ENCODE measurements around the gene VSIR. TPM values are rescaled to one million over a fixed set of nuclear protein-coding genes. Genes with fewer than 3 reads are reported as not detected.
A peak's percentile ranks its signal among the peaks of the same experiment; 100 is the strongest.

VSIR gene
- total and polyA plus RNA-seq, 2 donors = 25.2 to 51.8 TPM

DNA sequence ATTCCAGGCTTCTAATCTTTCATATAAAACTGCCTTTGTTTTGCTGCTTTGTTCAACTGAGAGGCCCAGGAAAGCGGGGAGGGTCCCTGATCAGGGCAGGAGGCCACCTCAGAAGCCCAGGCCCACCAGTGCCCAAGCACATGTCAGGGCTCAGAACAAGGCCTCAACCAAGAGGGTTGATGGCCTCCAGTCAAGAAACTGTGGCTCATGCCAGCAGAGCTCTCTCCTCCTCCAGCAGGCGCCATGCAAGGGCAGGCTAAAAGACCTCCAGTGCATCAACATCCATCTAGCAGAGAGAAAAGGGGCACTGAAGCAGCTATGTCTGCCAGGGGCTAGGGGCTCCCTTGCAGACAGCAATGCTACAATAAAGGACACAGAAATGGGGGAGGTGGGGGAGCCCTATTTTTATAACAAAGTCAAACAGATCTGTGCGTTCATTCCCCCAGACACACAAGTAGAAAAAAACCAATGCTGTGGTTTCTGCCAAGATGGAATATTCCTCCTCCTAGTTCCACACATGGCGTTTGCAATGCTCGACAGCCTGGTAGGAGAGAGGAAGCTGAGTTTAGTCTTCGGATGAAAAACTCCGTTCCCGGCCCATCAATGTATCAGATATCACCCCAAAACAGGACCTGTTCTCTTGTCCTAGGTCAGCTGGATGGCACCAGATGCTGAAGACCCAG lies 43.8 kb upstream of the VSIR start:
- H3K36me3 ChIP-seq (ENCODE audit: control insufficient read depth in 2 of 2, insufficient read depth in 2 of 2, low read length in 1 of 2) = peaks cover 85 to 86% of the 10 kb centered on the region in 2 donors
- no peaks in the 10 kb centered on the region for H3K9me3 ChIP-seq (ENCODE audit: control insufficient read depth in 2 of 2, insufficient read depth in 1 of 2, low read length in 1 of 2)
- H3K27me3 ChIP-seq (ENCODE audit: control insufficient read depth in 2 of 2, insufficient read depth in 1 of 2, low read length in 1 of 2) = no peaks in the 10 kb centered on the region
- H3K4me3 ChIP-seq (ENCODE audit: low read length in 2 of 2) = no peak overlapping the region
- no peak overlapping the region for H3K27ac ChIP-seq (ENCODE audit: low read depth in 1 of 2, low read length in 1 of 2)
- no peak for DNase-seq (ENCODE audit: low read depth in 6 of 9, low spot score in 9 of 9)
- H3K4me1 ChIP-seq (ENCODE audit: control insufficient read depth in 2 of 2, insufficient read depth in 2 of 2, low read length in 2 of 2) = peaks cover 0 to 8% of the 10 kb centered on the region in 2 donors
- WGBS = 98% methylated on average over 8 of the region's 8 CpGs

DNA sequence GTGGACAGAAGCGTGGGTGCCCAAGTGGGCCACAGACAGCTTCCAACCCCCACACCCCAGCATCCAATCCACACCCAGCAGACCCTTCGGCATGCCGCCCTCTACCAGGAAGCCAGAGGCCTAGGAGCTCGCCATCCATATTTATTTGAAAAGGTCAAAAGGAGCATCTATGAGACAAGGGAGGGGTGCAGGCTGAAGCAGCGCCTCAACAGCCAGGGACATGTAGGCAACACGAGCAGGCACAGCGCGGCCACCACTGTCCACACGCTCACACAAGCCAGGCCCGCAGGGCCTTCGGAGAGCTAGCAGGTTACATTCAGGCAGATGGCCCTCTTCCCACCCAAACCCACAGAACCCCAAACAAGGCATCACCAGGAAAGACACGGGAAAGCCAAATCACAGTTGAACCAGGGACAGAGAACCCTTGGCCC lies 43.1 kb upstream of the VSIR start:
- no peak for DNase-seq (ENCODE audit: low read depth in 6 of 9, low spot score in 9 of 9)
- H3K9me3 ChIP-seq (ENCODE audit: control insufficient read depth in 2 of 2, insufficient read depth in 1 of 2, low read length in 1 of 2) = no peaks in the 10 kb centered on the region
- H3K27ac ChIP-seq (ENCODE audit: low read depth in 1 of 2, low read length in 1 of 2) = no peak overlapping the region
- peaks cover 78 to 80% of the 10 kb centered on the region in 2 donors for H3K36me3 ChIP-seq (ENCODE audit: control insufficient read depth in 2 of 2, insufficient read depth in 2 of 2, low read length in 1 of 2)
- H3K4me1 ChIP-seq (ENCODE audit: control insufficient read depth in 2 of 2, insufficient read depth in 2 of 2, low read length in 2 of 2) = peaks cover 0 to 12% of the 10 kb centered on the region in 2 donors
- no peak overlapping the region for H3K4me3 ChIP-seq (ENCODE audit: low read length in 2 of 2)
- 94% methylated on average over 12 of the region's 12 CpGs for WGBS
- no peaks in the 10 kb centered on the region for H3K27me3 ChIP-seq (ENCODE audit: control insufficient read depth in 2 of 2, insufficient read depth in 1 of 2, low read length in 1 of 2)

DNA sequence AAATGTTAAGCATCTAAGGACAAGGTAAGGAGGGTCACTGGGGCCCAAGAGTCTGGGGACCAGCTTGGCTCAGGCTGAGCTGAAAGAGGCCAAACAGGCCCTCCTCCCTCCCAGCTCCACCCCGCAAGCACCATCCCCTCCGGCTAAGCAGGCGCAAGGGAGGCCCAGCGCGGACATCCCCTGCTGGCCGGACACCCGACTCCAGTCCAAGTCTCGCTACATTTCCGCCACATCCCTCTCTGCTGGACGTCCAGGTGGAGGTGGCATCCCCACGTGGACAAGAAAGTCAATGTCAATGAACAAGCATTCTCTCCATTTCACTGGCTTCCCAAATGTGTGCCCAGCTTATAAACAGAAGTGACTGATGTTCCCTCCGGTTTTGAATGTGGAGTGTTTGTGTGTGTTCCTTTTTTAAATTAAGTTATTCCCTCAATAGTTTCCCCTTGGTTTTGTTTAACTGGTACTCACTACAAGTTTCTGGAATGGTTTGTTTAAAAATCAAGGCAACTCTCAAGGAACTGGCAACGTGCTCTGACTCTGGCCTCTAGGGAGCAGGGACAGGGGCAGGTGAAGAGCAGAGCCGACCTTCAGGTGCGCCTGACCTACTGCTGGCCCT lies 42.3 kb upstream of the VSIR start:
- Histone ChIP-seq H3K36me3 (ENCODE audit: control insufficient read depth in 2 of 2, insufficient read depth in 2 of 2, low read length in 1 of 2) (peaks cover 72 to 74% of the 10 kb centered on the region in 2 donors), H3K27me3 (ENCODE audit: control insufficient read depth in 2 of 2, insufficient read depth in 1 of 2, low read length in 1 of 2) (no peaks in the 10 kb centered on the region), H3K4me3 (ENCODE audit: low read length in 2 of 2) (no peak overlapping the region), H3K4me1 (ENCODE audit: control insufficient read depth in 2 of 2, insufficient read depth in 2 of 2, low read length in 2 of 2) (peaks cover 0 to 12% of the 10 kb centered on the region in 2 donors), H3K9me3 (ENCODE audit: control insufficient read depth in 2 of 2, insufficient read depth in 1 of 2, low read length in 1 of 2) (no peaks in the 10 kb centered on the region), H3K27ac (ENCODE audit: low read depth in 1 of 2, low read length in 1 of 2) (no peak overlapping the region)
- no peak for DNase-seq (ENCODE audit: low read depth in 6 of 9, low spot score in 9 of 9)
- WGBS = 97% methylated on average over 15 of the region's 15 CpGs

DNA sequence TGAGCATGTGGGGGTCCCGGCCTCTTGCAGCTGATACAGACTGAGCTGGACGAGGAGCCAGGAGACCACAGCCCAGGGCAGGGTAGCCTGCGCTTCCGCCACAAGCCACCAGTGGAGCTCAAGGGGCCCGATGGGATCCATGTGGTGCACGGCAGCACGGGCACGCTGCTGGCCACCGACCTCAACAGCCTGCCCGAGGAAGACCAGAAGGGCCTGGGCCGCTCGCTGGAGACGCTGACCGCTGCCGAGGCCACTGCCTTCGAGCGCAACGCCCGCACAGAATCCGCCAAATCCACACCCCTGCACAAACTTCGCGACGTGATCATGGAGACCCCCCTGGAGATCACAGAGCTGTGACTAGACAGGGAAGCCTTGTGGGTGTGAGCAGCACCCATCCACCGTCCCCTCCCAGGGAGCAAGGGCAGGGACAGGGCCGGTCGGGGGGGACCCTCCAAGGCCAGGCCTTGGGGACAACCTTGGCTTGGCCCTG lies 41.6 kb upstream of the VSIR start:
- no peak for DNase-seq (ENCODE audit: low read depth in 6 of 9, low spot score in 9 of 9)
- Histone ChIP-seq H3K36me3 (ENCODE audit: control insufficient read depth in 2 of 2, insufficient read depth in 2 of 2, low read length in 1 of 2) (peaks cover 65 to 68% of the 10 kb centered on the region in 2 donors), H3K4me1 (ENCODE audit: control insufficient read depth in 2 of 2, insufficient read depth in 2 of 2, low read length in 2 of 2) (peaks cover 0 to 12% of the 10 kb centered on the region in 2 donors), H3K4me3 (ENCODE audit: low read length in 2 of 2) (no peak overlapping the region), H3K9me3 (ENCODE audit: control insufficient read depth in 2 of 2, insufficient read depth in 1 of 2, low read length in 1 of 2) (no peaks in the 10 kb centered on the region), H3K27me3 (ENCODE audit: control insufficient read depth in 2 of 2, insufficient read depth in 1 of 2, low read length in 1 of 2) (no peaks in the 10 kb centered on the region), H3K27ac (ENCODE audit: low read depth in 1 of 2, low read length in 1 of 2) (no peak overlapping the region)
- 96% methylated on average over 26 of the region's 26 CpGs for WGBS

DNA sequence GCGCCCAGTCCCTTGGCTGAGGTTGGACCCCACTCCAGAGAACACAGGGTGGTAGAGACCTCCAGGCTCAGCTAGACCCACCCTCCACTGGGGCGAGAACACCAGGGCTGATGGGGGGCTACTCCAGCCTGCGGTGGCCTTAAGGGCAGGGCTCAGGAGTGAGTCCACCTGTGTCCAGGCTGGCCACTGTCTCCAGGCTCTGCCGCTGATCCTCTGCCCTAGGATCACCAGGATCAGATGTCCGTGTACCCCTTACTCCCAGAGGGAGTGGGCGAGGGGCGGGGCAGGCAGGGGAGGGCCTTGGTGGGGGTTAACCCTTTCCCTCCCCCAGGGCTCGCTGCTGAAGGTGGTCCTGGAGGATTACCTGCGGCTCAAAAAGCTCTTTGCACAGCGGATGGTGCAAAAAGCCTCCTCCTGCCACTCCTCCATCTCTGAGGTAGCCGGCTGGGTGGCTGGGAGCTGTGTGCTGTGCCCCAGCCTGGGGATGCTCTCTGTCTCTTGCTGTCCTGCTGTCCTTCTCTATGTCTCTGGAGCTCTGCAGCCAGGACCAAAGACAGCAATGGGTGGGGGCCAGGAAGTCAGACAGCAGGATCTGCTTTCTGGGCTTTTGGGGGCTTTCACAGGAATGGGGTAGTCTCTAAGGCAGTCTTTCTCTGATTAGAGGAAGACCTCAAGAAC lies 39.7 kb upstream of the VSIR start:
- H3K36me3 ChIP-seq (ENCODE audit: control insufficient read depth in 2 of 2, insufficient read depth in 2 of 2, low read length in 1 of 2) = peaks cover 46 to 49% of the 10 kb centered on the region in 2 donors
- WGBS = 92% methylated on average over 11 of the region's 11 CpGs

DNA sequence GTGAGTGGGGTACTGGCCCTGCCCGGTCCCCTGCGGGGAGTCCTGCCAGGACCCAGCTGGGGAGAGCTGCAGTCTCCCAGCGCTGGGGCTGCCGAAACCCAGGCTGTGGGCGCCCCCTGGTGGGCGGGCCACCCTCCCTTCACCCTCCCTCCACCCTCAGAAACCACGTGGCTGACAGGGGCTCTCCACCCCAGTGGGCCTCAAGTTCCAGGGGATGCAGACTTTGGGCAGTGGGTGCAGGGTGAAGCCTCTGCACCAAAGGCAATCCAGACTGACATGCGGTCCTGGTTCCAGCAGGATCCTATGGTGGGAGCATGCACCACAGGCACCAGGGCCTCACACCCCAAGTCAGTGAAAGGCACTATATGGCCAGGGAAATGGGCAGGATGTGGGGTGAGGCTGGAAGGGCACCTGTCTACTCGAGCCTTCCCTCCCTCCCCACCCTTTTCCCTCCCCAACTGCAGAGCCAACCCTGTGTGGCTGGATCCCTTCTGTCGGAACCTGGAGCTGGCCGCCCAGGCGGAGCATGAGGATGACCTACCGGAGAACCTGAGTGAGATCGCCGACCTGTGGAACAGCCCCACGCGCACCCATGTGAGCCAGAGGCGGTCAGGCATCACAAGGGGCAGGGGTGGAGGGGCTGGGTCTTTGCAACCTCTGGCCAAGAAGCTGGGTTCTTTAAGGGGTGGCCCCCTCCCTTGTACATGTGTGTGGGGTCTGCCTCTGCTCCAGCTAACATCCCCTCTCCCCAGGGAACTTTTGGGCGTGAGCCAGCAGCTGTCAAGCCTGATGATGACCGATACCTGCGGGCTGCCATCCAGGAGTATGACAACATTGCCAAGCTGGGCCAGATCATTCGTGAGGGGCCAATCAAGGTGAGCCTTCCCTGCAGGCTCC lies 38.9 kb upstream of the VSIR start:
- Histone ChIP-seq H3K4me1 (ENCODE audit: control insufficient read depth in 2 of 2, insufficient read depth in 2 of 2, low read length in 2 of 2) (peaks cover 0 to 15% of the 10 kb centered on the region in 2 donors), H3K36me3 (ENCODE audit: control insufficient read depth in 2 of 2, insufficient read depth in 2 of 2, low read length in 1 of 2) (peaks cover 38 to 41% of the 10 kb centered on the region in 2 donors), H3K27ac (ENCODE audit: low read depth in 1 of 2, low read length in 1 of 2) (no peak overlapping the region), H3K9me3 (ENCODE audit: control insufficient read depth in 2 of 2, insufficient read depth in 1 of 2, low read length in 1 of 2) (no peaks in the 10 kb centered on the region), H3K27me3 (ENCODE audit: control insufficient read depth in 2 of 2, insufficient read depth in 1 of 2, low read length in 1 of 2) (no peaks in the 10 kb centered on the region), H3K4me3 (ENCODE audit: low read length in 2 of 2) (no peak overlapping the region)
- DNase-seq (ENCODE audit: low read depth in 6 of 9, low spot score in 9 of 9) = peak; percentile 35 to 87 (median 62)
- 57% methylated on average over 22 of the region's 22 CpGs for WGBS

More for the DNA sequence above, 39.7 kb upstream of the VSIR start:
- Histone ChIP-seq H3K27me3 (ENCODE audit: control insufficient read depth in 2 of 2, insufficient read depth in 1 of 2, low read length in 1 of 2) (no peaks in the 10 kb centered on the region), H3K9me3 (ENCODE audit: control insufficient read depth in 2 of 2, insufficient read depth in 1 of 2, low read length in 1 of 2) (no peaks in the 10 kb centered on the region), H3K27ac (ENCODE audit: low read depth in 1 of 2, low read length in 1 of 2) (no peak overlapping the region), H3K4me1 (ENCODE audit: control insufficient read depth in 2 of 2, insufficient read depth in 2 of 2, low read length in 2 of 2) (peaks cover 0 to 12% of the 10 kb centered on the region in 2 donors), H3K4me3 (ENCODE audit: low read length in 2 of 2) (no peak overlapping the region)
- DNase-seq (ENCODE audit: low read depth in 6 of 9, low spot score in 9 of 9) = no peak

DNA sequence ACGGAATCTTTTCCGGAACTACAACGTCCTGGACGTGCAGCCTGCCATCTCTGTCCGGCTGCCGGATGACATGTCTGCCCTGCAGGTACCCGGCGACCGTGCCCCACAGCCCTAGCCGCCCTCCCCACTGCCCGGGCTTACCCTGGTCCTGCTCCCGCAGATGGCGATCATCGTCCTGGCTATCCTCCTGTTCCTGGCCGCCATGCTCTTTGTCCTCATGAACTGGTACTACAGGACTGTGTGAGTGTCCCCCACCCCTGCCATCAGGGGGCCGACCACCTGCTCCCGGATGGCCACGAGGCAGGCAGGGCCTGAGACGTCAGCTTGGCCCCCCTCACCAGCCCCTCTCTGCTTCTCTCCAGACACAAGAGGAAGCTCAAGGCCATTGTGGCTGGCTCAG lies 38.0 kb upstream of the VSIR start:
- no peak overlapping the region for H3K27ac ChIP-seq (ENCODE audit: low read depth in 1 of 2, low read length in 1 of 2)
- no peak overlapping the region for H3K4me3 ChIP-seq (ENCODE audit: low read length in 2 of 2)
- 81% methylated on average over 19 of the region's 19 CpGs for WGBS
- H3K4me1 ChIP-seq (ENCODE audit: control insufficient read depth in 2 of 2, insufficient read depth in 2 of 2, low read length in 2 of 2) = peaks cover 0 to 22% of the 10 kb centered on the region in 2 donors
- no peaks in the 10 kb centered on the region for H3K27me3 ChIP-seq (ENCODE audit: control insufficient read depth in 2 of 2, insufficient read depth in 1 of 2, low read length in 1 of 2)
- H3K9me3 ChIP-seq (ENCODE audit: control insufficient read depth in 2 of 2, insufficient read depth in 1 of 2, low read length in 1 of 2) = no peaks in the 10 kb centered on the region
- DNase-seq (ENCODE audit: low read depth in 6 of 9, low spot score in 9 of 9) = no peak
- H3K36me3 ChIP-seq (ENCODE audit: control insufficient read depth in 2 of 2, insufficient read depth in 2 of 2, low read length in 1 of 2) = peaks cover 29 to 32% of the 10 kb centered on the region in 2 donors

DNA sequence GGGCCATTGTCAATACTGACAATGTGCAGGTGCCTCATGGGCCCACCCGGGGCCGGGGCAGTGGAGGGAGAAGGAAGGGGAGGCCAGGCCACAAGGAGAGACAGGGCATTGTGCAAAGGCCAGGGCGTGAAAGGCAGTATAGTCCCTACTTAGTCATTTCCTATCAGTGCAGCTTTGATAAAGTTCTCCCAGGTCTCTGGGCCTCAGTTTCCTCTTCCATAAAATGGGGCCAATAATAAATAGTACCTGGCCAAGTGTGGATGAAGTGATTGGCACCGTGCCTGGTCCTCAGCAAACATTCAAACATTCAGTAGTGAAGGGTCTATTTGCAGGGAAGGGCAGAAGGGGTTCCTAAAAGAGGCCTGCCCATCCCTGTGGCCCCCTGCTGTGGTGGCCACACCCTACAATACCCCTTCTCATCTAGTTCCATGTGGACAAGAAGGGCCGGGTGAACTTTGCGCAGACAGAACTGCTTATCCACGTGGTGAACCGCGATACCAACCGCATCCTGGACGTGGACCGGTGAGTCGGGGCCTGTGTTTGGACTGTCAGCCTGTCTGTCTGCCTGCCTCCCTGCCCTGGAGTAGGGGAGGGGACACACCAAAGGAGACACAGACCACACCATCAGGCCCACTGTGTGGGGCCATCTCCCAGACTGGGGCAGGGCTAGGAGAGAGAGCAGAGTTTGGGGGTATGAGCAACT lies 36.9 kb upstream of the VSIR start:
- H3K4me3 ChIP-seq (ENCODE audit: low read length in 2 of 2) = no peak overlapping the region
- WGBS = 95% methylated on average over 13 of the region's 13 CpGs
- H3K4me1 ChIP-seq (ENCODE audit: control insufficient read depth in 2 of 2, insufficient read depth in 2 of 2, low read length in 2 of 2) = peaks cover 0 to 28% of the 10 kb centered on the region in 2 donors
- no peak for DNase-seq (ENCODE audit: low read depth in 6 of 9, low spot score in 9 of 9)
- peaks cover 18 to 20% of the 10 kb centered on the region in 2 donors for H3K36me3 ChIP-seq (ENCODE audit: control insufficient read depth in 2 of 2, insufficient read depth in 2 of 2, low read length in 1 of 2)
- no peak overlapping the region for H3K27ac ChIP-seq (ENCODE audit: low read depth in 1 of 2, low read length in 1 of 2)
- H3K9me3 ChIP-seq (ENCODE audit: control insufficient read depth in 2 of 2, insufficient read depth in 1 of 2, low read length in 1 of 2) = no peaks in the 10 kb centered on the region
- peaks cover 0 to 9% of the 10 kb centered on the region in 2 donors for H3K27me3 ChIP-seq (ENCODE audit: control insufficient read depth in 2 of 2, insufficient read depth in 1 of 2, low read length in 1 of 2)
